SK-N-SH treated with all-trans-retinoic acid at 6 μM for 48 hours (cell line): ENCODE measurements around the gene MOCOS.
"Not testable (repeated sequence)": the region's sequence is repeated elsewhere in the genome, so short reads cannot be mapped to it uniquely, and the experiment has no call there.

Experiments used
- ATAC-seq: fragments of 200-7000 bp; cut with Tn5 transposase; 3 replicates; pipeline ENCODE4 v1.9.1; 2020; ENCODE audit warnings: mild to moderate bottlenecking, moderate library complexity
- ARNTL ChIP-seq: fragments of 450-650 bp; formaldehyde crosslinking; IDR thresholded peaks from 2 replicates; pipeline ENCODE4 v1.5.0; 2020; ENCODE audit warnings: low read depth, mild to moderate bottlenecking, moderate library complexity, borderline replicate concordance
- BACH2 ChIP-seq: fragments of 250-450 bp; sonication (Bioruptor Pico); IDR thresholded peaks from 2 replicates; pipeline ENCODE4 v1.9.0; 2021; ENCODE audit warnings: mild to moderate bottlenecking, borderline replicate concordance
- CREB5 ChIP-seq: fragments of 250-450 bp; sonication (Bioruptor Pico); IDR thresholded peaks from 2 replicates; pipeline ENCODE4 v1.5.1; 2020; ENCODE audit warnings: low read depth, mild to moderate bottlenecking, moderate library complexity
- CSDC2 ChIP-seq: fragments of 250-450 bp; sonication (Bioruptor Pico); IDR thresholded peaks from 2 replicates; pipeline ENCODE4 v1.5.0; 2020; ENCODE audit warnings: mild to moderate bottlenecking, moderate library complexity
- CSRNP3 ChIP-seq: fragments of 250-450 bp; sonication (Bioruptor Pico); IDR thresholded peaks from 2 replicates; pipeline ENCODE4 v1.5.1; 2021; ENCODE audit warnings: mild to moderate bottlenecking, moderate library complexity
- ESRRG ChIP-seq: fragments of 250-450 bp; sonication (Bioruptor Pico); IDR thresholded peaks from 2 replicates; pipeline ENCODE4 v1.6.1; 2021; ENCODE audit warnings: mild to moderate bottlenecking
- GLIS3 ChIP-seq: fragments of 250-450 bp; sonication (Bioruptor Pico); IDR thresholded peaks from 2 replicates; pipeline ENCODE4 v1.5.0; 2020; ENCODE audit warnings: mild to moderate bottlenecking, moderate library complexity
- ISL1 ChIP-seq: fragments of 250-450 bp; sonication (Bioruptor Pico); IDR thresholded peaks from 2 replicates; pipeline ENCODE4 v2.1.2; 2022; ENCODE audit warnings: mild to moderate bottlenecking, moderate library complexity
- OSR1 ChIP-seq: fragments of 250-450 bp; sonication (Bioruptor Pico); IDR thresholded peaks from 2 replicates; pipeline ENCODE4 v1.8.0; 2022; ENCODE audit warnings: moderate library complexity, mild to moderate bottlenecking, inconsistent platforms
- POU6F1 ChIP-seq: fragments of 250-450 bp; sonication (Bioruptor Pico); IDR thresholded peaks from 2 replicates; pipeline ENCODE4 v1.8.0; 2021; ENCODE audit warnings: low read depth, mild to moderate bottlenecking, moderate library complexity, borderline replicate concordance
- PPARA ChIP-seq: fragments of 250-450 bp; sonication (Bioruptor Pico); IDR thresholded peaks from 2 replicates; pipeline ENCODE4 v1.5.0; 2020; ENCODE audit warnings: mild to moderate bottlenecking, borderline replicate concordance
- RARB ChIP-seq: fragments of 250-450 bp; sonication (Bioruptor Pico); IDR thresholded peaks from 2 replicates; pipeline ENCODE4 v1.8.0; 2021; ENCODE audit warnings: mild to moderate bottlenecking, moderate library complexity
- SNAI2 ChIP-seq: fragments of 250-450 bp; sonication (Bioruptor Pico); IDR thresholded peaks from 2 replicates; pipeline ENCODE4 v1.5.0; 2020; ENCODE audit warnings: mild to moderate bottlenecking, moderate library complexity
- TCF4 ChIP-seq: fragments of 250-450 bp; sonication (Bioruptor Pico); IDR thresholded peaks from 2 replicates; pipeline ENCODE4 v1.8.0; 2021; ENCODE audit warnings: mild to moderate bottlenecking, moderate library complexity, borderline replicate concordance
- TOX ChIP-seq: fragments of 250-450 bp; sonication (Bioruptor Pico); IDR thresholded peaks from 2 replicates; pipeline ENCODE4 v1.8.0; 2021; ENCODE audit warnings: mild to moderate bottlenecking, moderate library complexity, borderline replicate concordance
- TSHZ2 ChIP-seq: fragments of 250-450 bp; sonication (Bioruptor Pico); IDR thresholded peaks from 2 replicates; pipeline ENCODE4 v1.5.0; 2020; ENCODE audit warnings: mild to moderate bottlenecking, moderate library complexity
- ZC3H10 ChIP-seq: fragments of 250-450 bp; sonication (Bioruptor Pico); IDR thresholded peaks from 2 replicates; pipeline ENCODE4 v1.5.1; 2021; ENCODE audit warnings: mild to moderate bottlenecking, moderate library complexity
- ZFP3 ChIP-seq: fragments of 250-450 bp; sonication (Bioruptor Pico); IDR thresholded peaks from 2 replicates; pipeline ENCODE4 v1.5.0; 2020; ENCODE audit warnings: mild to moderate bottlenecking, moderate library complexity
- ZFP30 ChIP-seq: fragments of 450-650 bp; formaldehyde crosslinking; IDR thresholded peaks from 2 replicates; pipeline ENCODE4 v1.5.0; 2022; ENCODE audit warnings: mild to moderate bottlenecking, moderate library complexity
- ZNF565 ChIP-seq: fragments of 450-650 bp; formaldehyde crosslinking; conservative IDR thresholded peaks from 2 replicates; pipeline ENCODE4 v1.5.0; 2020; ENCODE audit warnings: low read depth, mild to moderate bottlenecking, moderate library complexity
- ZNF70 ChIP-seq: fragments of 450-650 bp; formaldehyde crosslinking; IDR thresholded peaks from 2 replicates; pipeline ENCODE4 v1.5.0; 2020; ENCODE audit warnings: mild to moderate bottlenecking, moderate library complexity
- ZNF8 ChIP-seq: fragments of 450-650 bp; formaldehyde crosslinking; IDR thresholded peaks from 2 replicates; pipeline ENCODE4 v1.5.0; 2020; ENCODE audit warnings: mild to moderate bottlenecking, moderate library complexity

The MOCOS gene

GRCh38 chr18:36162981-36163380 is 24.3 kb upstream of the MOCOS start:
- no peak for TF ChIP-seq ZNF70 (CRISPR knock-in tag)
- no peak for ATAC-seq

DNA sequence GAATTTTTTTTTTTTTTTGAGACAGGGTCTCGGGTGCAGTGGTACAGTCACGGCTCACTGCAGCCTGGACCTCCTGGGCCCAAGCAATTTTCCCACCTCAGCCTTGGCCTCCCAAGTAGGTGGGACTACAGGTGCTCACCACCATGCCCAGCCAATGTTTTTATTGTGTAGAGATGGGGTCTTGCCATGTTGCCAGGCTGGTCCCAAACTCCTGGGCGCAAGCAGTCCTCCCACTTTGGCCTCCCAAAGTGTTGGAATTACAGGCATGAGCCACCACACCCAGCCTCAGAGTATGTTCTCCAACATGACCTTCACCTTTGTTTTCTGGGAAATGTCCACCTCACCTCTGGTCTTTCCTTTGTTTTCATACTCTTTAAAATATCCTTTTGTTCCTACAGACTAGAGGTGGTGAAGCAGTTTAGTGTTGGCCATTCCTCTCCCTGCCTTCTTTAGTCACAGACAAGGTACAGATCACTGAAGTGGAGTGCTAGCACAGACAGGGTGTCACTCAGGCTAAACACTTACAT is 19.5 kb upstream of the MOCOS start:
- ATAC-seq, result no peak
- TF ChIP-seq TOX (CRISPR knock-in tag) (no peak), SNAI2 (CRISPR knock-in tag) (no peak), CREB5 (CRISPR knock-in tag) (no peak), CSRNP3 (CRISPR knock-in tag) (no peak), RARB (CRISPR knock-in tag) (no peak), ARNTL (CRISPR knock-in tag) (no peak), TSHZ2 (CRISPR knock-in tag) (no peak), BACH2 (no peak), ZFP30 (CRISPR knock-in tag) (no peak), ZFP3 (CRISPR knock-in tag) (no peak), PPARA (CRISPR knock-in tag) (no peak), POU6F1 (no peak), ZNF565 (no peak), CSDC2 (CRISPR knock-in tag) (no peak), ISL1 (CRISPR knock-in tag) (no peak), ZNF70 (CRISPR knock-in tag) (no peak), GLIS3 (CRISPR knock-in tag) (no peak), ESRRG (CRISPR knock-in tag) (no peak), ZC3H10 (CRISPR knock-in tag) (no peak)

DNA sequence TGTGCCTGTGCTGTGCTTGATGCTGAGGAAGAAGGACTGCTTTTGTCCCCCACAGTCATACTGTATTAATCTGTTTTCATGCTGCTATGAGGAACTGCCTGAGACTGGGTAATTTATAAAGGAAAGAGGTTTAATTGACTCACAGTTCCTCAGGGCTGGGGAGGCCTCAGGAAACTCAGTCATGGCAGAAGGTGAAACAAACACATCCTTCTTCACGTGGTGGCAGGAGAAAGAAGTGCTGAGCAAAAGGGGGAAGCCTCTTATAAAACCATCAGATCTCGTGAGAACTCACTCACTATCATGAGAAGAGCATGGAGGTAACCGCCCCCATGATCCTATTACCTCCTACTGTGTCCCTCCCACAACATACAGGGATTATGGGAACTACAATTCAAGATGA is 19.0 kb upstream of the MOCOS start:
- not testable (repeated sequence) for ATAC-seq

DNA sequence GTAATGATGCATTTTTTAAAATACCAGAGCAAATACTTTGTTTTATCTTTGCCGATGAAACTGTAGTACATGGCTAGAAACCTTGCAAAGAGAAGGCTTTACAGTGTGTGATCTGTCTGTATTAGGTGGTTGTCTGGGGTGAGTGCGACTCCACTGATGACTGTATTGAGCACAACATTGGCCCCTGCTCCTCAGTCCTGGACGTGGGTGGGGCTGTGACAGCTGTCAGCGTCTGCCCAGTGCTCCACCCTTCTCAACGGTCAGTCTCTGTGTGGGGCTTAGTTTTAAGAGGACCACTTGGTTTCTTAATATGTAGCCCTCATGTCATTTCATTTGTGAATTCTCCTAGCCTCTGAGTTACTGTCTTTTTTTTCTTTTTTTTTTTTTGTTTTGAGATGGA is 17.4 kb upstream of the MOCOS start:
- ATAC-seq, result no peak
- no peak for TF ChIP-seq TOX (CRISPR knock-in tag)
- TF ChIP-seq TCF4 (CRISPR knock-in tag), result no peak
- no peak for TF ChIP-seq SNAI2 (CRISPR knock-in tag)
- TF ChIP-seq GLIS3 (CRISPR knock-in tag), result no peak
- no peak for TF ChIP-seq TSHZ2 (CRISPR knock-in tag)
- TF ChIP-seq ISL1 (CRISPR knock-in tag), result no peak
- TF ChIP-seq ARNTL (CRISPR knock-in tag), result no peak
- no peak for TF ChIP-seq ZNF565
- no peak for TF ChIP-seq ZNF8 (CRISPR knock-in tag)
- TF ChIP-seq ESRRG (CRISPR knock-in tag), result no peak
- no peak for TF ChIP-seq ZC3H10 (CRISPR knock-in tag)
- TF ChIP-seq OSR1 (CRISPR knock-in tag), result no peak
- no peak for TF ChIP-seq POU6F1
- TF ChIP-seq CSRNP3 (CRISPR knock-in tag), result no peak
- TF ChIP-seq, all 23 proteins: peak for 0
